Hepatocyte (in vitro differentiated cells): Measurements from ENCODE around the gene TRIM32.

Experiments
- CTCF ChIP-seq: fragments of 200-600 bp; sonication (generic); IDR thresholded peaks from 2 replicates; pipeline ENCODE4 v1.5.1; 2016; ENCODE audit warnings: antibody characterized with exemption, mild to moderate bottlenecking; ENCODE audit not compliant: poor library complexity
- EZH2 ChIP-seq: fragments of 200-600 bp; sonication (generic); IDR thresholded peaks from 2 replicates; pipeline ENCODE4 v1.6.1; 2016; ENCODE audit warnings: antibody characterized with exemption, mild to moderate bottlenecking, borderline replicate concordance
- EZH2phosphoT487 ChIP-seq: fragments of 200-600 bp; sonication (generic); IDR thresholded peaks from one replicate; pipeline ENCODE4 v1.6.1; 2018; ENCODE audit warnings: antibody characterized with exemption, mild to moderate bottlenecking, low read depth, moderate library complexity; ENCODE audit not compliant: unreplicated experiment, severe bottlenecking

- TF ChIP-seq CTCF (no peak), EZH2 (no peak), EZH2phosphoT487 (no peak)
Observed at GRCh38 chr9:116695438-116695837, 8.3 kb downstream of the TRIM32 start.
